HFFc6 (cell line): Measurements from ENCODE around the gene CLCNKB. TPM values are rescaled to one million over a fixed set of nuclear protein-coding genes. Genes with fewer than 3 reads are reported as not detected.

Experiments
- DNase-seq: peaks from one replicate; pipeline ENCODE4 v3.0.0-alpha.2; 2018
- H3K27ac Mint-ChIP-seq: 2 replicates; pipeline ENCODE4 v1.8.0; 2020; ENCODE audit warnings: mild to moderate bottlenecking, mixed read lengths
- H3K27me3 Mint-ChIP-seq: 2 replicates; pipeline ENCODE4 v1.8.0; 2021; ENCODE audit warnings: mild to moderate bottlenecking, moderate library complexity, mixed read lengths; ENCODE audit not compliant: insufficient read depth
- H3K36me3 Mint-ChIP-seq: 2 replicates; pipeline ENCODE4 v1.8.0; 2021; ENCODE audit warnings: low read depth, mixed read lengths
- H3K4me1 Mint-ChIP-seq: 2 replicates; pipeline ENCODE4 v1.8.0; 2020; ENCODE audit warnings: low read depth, mixed read lengths
- H3K4me3 Mint-ChIP-seq: 2 replicates; pipeline ENCODE4 v1.8.0; 2020; ENCODE audit warnings: mild to moderate bottlenecking, moderate library complexity, mixed read lengths
- H3K9me3 Mint-ChIP-seq: 2 replicates; pipeline ENCODE4 v1.8.0; 2020; ENCODE audit warnings: mild to moderate bottlenecking, mixed read lengths
- CTCF ChIP-seq: fragments of 200-600 bp; sonication (generic); IDR thresholded peaks from 2 replicates; pipeline ENCODE4 v1.5.0; 2021; ENCODE audit warnings: antibody characterized with exemption, mild to moderate bottlenecking
- total RNA-seq, 6 experiments: library from RNA; stranded (reverse); fragmentation: NEBNext Ultra II Directional; extraction: Animal tissue kit (Norgen Biotek cat#: 25700); gene quantifications; 2 replicates in 1 of 6; 3 replicates in 5 of 6; pipeline ENCODE4 v1.2.3, GENCODE V29; 2021

The CLCNKB gene
- total RNA-seq, 6 experiments from 2014 or later = 0.10 to 0.14 TPM; not detected in 4

GRCh38 chr1:16067127-16067768 is 23.7 kb downstream of the CLCNKB start:
- no peak for DNase-seq
- Mint-ChIP-seq H3K4me1 (peaks cover 21% of the 10 kb centered on the region), H3K36me3 (no peaks in the 10 kb centered on the region), H3K9me3 (no peaks in the 10 kb centered on the region), H3K27me3 (peaks cover 14% of the 10 kb centered on the region), H3K27ac (no peak overlapping the region), H3K4me3 (no peak overlapping the region)
- no peak for TF ChIP-seq CTCF

GRCh38 chr1:16067933-16068332 is 24.4 kb downstream of the CLCNKB start:
- no peak for DNase-seq
- H3K27ac Mint-ChIP-seq = no peak overlapping the region
- H3K4me3 Mint-ChIP-seq = no peak overlapping the region; the same call in 1 of the 2 replicates
- no peaks in the 10 kb centered on the region for H3K9me3 Mint-ChIP-seq
- peaks cover 21% of the 10 kb centered on the region for H3K4me1 Mint-ChIP-seq
- TF ChIP-seq CTCF = no peak
- H3K36me3 Mint-ChIP-seq = no peaks in the 10 kb centered on the region
- H3K27me3 Mint-ChIP-seq = peaks cover 14% of the 10 kb centered on the region

- H3K4me1 Mint-ChIP-seq = peaks cover 22% of the 10 kb centered on the region
- H3K27ac Mint-ChIP-seq = no peak overlapping the region; the same call in 1 of the 2 replicates
- no peak for TF ChIP-seq CTCF
- H3K36me3 Mint-ChIP-seq = no peaks in the 10 kb centered on the region
- DNase-seq = peak; percentile 65
- H3K9me3 Mint-ChIP-seq = no peaks in the 10 kb centered on the region
- H3K4me3 Mint-ChIP-seq = no peak overlapping the region; the same call in 1 of the 2 replicates
- peaks cover 11% of the 10 kb centered on the region for H3K27me3 Mint-ChIP-seq
These were observed 25.0 kb downstream of the CLCNKB start for GRCh38 chr1:16068356-16069270.

GRCh38 chr1:16070640-16071355 is 27.2 kb downstream of the CLCNKB start:
- TF ChIP-seq CTCF = no peak
- Mint-ChIP-seq H3K36me3 (no peaks in the 10 kb centered on the region), H3K27me3 (peaks cover 5% of the 10 kb centered on the region; the same call in 1 of the 2 replicates), H3K4me3 (no peak overlapping the region), H3K9me3 (no peaks in the 10 kb centered on the region), H3K4me1 (peaks cover 35% of the 10 kb centered on the region), H3K27ac (no peak overlapping the region)
- no peak for DNase-seq

GRCh38 chr1:16071614-16072013 is 28.0 kb downstream of the CLCNKB start:
- H3K9me3 Mint-ChIP-seq = no peaks in the 10 kb centered on the region
- TF ChIP-seq CTCF = no peak
- no peak overlapping the region; the same call in 1 of the 2 replicates for H3K27ac Mint-ChIP-seq

More at GRCh38 chr1:16071614-16072013, 28.0 kb downstream of the CLCNKB start:
- H3K4me3 Mint-ChIP-seq = no peak overlapping the region
- peaks cover 9% of the 10 kb centered on the region; the same call in 1 of the 2 replicates for H3K27me3 Mint-ChIP-seq
- H3K4me1 Mint-ChIP-seq = peaks cover 43% of the 10 kb centered on the region
- no peak for DNase-seq
- no peaks in the 10 kb centered on the region for H3K36me3 Mint-ChIP-seq
